ENCODE results near the gene TKTL1. TPM values are rescaled to one million over a fixed set of nuclear protein-coding genes. Genes with fewer than 3 reads are reported as not detected.
"Not testable (repeated sequence)": the region's sequence is repeated elsewhere in the genome, so short reads cannot be mapped to it uniquely, and the experiment has no call there.

Gene TKTL1
- total RNA-seq, 1 donor from 2014 or later: not detected

DNA sequence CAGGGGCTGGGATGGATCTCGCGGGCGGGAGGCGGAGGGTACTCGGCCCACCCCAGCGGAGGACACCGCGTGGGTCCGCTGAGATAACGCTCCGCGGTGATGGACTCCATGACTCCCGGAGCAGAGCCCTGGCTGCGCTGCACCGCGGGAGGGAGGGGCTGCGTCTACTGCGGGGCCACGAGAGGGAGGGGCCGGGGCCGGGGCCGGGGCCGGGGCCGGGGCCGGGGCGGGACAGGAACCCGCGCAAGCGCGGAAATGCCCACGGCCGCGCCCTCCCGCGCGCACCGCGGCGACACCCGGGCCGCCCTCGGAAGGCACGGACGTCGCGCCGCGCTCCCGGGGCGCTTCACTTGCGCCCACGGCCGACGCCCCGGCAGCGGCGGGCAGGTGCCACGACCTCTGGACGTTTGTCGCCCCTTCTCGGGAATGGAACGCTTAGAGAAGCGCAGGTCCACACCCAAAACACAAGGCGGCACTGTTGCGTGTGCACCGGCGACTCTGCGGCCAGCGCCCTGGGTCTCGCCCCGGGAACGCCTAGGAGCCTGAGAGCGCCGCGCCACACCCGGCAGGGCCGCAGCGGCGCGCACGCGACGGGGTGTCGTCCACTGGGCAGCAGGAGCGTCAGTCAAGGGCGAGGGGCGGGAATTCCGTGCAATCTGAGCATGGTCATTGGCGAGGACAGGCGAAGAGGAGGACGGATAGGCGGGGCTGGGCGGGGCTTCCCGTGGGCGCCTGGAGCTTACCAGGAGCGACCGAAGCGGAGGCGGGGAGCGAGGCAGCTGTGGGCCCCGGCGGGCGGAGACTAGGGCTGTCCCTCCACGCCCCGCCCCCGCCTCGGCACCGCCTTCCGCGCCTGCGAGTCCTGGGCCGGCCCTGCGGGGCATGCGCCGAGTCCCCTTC is 46.1 kb downstream of the TKTL1 start:
- DNase-seq (ENCODE audit: low read depth, low spot score): not testable (repeated sequence)

DNA sequence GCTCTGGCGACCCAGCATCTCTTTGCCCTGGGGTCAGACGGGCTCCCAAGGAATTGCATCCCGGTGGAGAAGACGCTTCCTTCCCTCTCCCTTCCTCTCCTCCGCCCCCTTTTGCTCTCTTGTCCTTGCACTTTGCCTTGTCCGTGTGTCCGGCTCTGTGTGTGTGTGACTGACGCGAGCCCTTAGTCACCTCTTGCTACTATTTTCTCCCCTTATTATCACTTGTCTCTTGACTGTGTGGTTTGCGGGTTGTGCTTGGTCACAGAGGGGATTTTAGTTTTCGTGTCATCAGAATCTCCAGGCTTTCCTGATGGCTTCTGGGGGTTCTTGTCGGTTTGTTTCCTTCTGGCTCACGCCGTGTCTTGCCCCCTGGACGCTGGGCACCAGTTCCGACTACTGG is 47.5 kb downstream of the TKTL1 start:
- not testable (repeated sequence) for DNase-seq (ENCODE audit: low read depth, low spot score)

DNA sequence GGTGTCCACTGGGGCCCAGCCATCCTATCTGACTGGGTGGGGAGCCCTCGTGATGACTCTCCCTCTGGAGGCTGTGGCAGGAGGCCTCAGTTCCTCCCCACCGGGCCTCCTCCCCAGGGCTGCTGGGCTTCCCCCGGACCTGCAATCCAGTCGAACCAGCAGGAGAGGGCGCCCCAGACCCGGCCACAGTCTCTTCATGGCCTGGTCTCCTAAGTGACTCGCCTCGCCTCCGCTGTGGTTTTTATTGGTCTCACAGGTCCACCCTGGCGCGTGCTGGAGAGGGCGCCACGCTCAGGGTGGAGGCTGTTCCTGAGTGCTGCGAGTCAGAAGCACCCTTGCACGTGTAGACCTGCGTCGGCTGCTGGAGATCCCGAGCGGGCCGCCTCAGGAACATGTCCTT is 48.0 kb downstream of the TKTL1 start:
- not testable (repeated sequence) for DNase-seq (ENCODE audit: low read depth, low spot score)

DNA sequence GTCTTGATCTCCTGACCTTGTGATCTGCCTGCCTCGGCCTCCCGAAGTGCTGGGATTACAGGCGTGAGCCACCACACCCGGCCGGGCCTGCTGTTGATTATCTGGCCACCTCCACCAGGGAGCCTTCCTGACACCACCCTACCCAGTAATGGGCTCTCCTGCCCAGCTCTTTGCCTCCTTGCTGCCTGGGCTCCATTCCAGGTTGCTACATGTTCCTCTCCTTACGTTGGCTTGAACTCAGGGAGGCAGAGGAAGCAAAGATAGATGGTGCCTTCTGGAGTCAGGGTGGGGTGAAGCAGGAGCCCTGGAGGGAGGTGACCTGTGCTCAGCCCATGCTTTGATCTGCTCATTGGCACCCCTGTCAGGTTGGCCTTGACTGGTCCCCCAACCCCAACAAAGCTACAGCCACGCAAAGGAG is 52.5 kb downstream of the TKTL1 start:
- no peak for DNase-seq (ENCODE audit: low read depth, low spot score)

DNA sequence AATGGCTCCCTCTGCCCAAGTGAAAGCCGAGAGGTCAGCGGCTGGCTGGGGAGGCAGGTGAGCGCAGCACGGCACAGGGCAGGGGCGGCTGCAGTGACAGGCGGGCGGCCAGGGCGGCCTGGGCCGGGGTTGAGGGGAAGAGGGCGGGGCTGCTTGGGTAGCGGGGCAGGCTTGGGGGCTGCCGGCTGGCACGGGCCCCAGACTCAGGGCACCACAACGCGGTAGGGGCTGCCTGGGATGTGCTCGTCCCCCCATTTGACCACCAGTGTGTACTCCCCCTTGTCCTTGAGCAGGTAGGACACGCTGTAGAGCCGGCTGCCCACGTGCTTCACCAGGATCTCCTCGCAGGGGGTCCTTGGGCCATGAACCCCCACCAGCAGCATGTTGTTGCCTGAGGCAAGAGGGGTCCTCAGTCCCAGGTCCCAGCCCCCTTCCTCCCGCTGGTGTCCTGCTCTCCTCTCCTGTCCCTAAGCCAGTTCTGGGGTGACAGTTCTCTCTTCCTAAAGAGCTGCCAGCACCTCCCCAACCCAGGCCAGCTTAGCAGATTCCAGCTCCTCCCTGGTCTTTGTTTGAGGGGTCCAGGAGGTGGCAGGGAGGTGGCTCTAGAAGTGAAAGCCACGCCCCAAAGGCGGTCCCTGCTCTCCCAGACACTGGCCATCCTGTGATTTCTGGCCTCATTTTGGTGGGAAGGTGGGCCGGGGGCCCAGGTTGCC is 53.2 kb downstream of the TKTL1 start:
- no peak for DNase-seq (ENCODE audit: low read depth, low spot score)

DNA sequence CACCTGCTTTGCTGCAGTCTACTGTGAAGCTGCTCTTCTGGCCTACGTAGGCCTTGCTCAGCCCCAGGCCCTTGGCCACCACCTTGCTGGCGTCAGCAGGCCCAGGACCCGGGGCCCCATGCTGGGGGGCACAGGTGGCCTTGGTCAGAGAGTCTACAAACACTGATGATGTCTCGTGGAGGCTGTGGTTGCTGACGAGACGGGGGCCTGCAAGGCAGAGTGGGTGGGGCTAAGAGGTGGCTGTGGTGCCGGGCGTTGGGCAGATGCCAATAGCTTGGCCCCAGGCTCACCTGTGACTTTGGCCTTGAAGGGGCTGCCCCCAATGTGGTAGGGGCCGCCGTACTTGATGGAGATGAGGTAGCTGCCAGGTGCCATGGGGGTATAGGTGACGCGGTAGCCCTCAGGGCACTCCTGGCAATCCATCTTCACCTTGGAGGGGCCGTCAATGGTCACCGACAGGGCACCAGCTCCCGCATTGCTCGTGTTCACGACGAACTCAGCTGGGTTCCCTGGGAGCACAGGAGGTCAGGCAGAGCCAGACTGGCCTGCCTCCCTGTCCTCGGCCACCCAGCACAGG is 53.9 kb downstream of the TKTL1 start:
- DNase-seq (ENCODE audit: low read depth, low spot score): no peak

DNA sequence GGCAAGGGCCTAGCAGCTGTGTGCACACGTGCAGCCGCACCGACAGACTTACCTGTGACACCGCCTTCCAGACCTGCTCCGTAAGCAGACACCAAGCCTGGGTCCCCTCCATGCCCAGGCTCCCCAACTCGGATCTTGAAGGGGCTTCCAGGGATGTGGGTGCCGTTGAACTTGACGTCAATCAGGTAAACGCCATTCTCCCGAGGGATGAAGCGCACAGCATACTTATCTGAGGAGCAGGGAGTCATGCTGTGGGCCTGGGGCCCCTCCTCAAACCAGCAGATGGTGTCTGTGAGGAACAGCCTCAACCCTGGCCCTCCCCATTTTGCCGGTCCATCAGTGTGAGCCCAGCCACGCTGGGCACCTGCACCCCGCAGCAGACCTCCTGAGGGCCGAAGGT is 54.4 kb downstream of the TKTL1 start:
- no peak for DNase-seq (ENCODE audit: low read depth, low spot score)

DNA sequence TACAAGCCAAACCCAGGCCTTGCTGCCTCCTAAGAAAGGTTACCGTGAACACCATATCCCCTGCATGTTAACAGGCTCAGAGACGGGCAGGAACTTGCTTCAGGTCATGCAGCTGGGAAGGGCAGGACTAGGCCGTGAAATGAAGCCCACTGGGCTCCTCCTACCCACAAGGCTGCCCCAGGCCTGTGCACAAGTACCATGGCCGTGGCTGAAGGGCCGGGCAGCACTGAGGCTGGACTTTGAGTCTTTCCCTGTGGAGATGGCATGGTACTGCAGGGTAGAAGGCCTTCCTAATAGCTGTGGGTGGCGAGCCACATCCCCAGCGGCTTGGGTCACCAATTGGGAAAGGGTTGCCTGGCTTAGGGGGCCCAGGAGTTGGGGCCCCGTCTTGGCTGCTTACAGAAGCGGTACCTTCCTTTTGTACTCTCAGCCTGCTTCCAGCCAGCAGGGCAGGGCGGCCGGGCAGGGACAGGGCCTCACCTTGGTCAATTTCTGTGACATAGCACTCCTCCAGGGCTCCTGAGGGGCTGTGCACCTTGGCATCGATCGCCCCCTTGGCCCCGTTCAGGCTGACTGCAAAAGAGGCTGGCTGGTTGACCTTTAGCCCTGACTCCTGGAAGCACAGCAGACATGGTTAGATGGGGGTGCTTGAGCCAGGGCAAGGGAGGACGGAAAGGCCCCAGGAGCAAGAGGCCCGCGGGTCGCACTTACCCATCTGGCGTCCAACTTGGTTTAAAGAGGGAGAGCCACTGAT is 55.0 kb downstream of the TKTL1 start:
- no peak for DNase-seq (ENCODE audit: low read depth, low spot score)

DNA sequence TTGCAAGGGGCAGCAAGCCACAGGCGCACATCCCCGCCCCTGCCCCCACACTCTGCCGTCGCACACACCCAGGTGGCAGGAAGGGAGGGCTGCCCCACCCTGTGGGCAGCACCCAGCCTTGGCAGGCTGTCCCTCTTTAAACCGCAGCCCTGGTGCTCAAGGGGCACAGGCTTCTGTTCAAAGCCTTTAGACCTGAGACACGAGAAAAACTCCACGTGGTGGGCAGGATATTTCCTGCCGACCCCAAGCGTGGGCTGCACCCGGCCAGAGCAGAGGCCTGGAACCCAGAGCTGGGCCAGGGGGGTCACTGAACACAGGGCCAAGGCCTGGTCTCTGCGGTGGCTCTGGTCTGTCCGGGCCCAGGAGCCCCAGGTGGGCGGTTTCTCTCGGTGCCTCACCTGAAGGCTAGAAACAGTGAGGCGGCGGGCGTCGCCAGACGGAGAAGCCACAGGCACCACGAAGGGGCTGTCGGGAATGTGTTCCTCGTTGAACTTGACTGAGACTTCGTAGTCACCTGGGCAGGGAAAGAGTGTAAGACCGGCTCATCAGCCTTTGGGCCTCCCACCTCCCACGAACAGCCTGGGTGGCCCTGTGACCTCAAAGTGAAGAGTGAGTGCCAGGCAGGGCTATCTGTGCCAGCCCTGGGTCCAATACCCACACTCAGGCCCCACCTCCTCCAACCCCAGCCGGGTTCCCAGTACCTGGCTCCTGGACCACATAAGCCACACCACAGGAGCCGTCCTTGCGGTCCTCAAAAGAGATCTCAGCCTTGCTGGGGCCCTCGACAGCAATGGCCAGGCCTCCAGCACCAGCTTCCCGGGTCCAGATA is 55.8 kb downstream of the TKTL1 start:
- DNase-seq (ENCODE audit: low read depth, low spot score): no peak

DNA sequence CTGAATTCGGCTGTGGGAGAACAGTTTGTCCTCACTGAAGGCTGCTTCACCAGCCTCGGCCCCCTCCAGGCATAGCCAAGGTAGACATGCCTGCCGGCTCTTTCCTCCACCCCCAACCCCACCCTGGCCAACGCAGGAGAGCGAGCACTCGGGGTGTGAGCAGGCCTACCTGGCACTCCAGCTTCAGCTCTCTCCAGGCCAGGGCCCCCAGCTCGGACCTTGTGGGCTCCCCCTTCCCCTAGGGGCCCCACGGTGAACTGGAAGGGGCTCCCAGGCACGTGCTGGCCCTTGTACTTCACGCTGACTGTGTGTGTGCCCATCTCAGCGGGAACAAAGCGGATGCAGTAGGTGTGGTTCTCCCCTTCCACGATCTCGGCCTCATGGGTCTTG is 56.4 kb downstream of the TKTL1 start:
- no peak for DNase-seq (ENCODE audit: low read depth, low spot score)

DNA sequence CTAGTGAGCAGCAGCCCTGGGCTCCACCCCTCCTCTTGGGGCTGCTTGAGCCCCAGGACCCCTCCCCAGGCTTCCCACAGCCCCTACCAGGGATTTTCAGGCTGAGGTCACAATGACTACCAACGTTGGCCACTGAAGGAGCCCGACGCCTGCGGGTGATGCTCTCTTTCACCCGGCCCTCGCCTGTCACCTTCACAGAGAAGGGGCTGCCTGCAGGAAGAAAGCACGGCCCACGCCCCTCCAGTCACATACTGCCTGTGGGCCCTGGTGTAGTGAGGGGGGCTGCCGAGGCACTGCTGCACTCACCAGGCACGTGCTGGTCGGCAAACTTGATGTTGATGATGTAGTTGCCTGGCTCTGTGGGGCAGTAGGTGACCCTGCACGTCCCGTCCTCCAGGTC is 56.9 kb downstream of the TKTL1 start:
- DNase-seq (ENCODE audit: low read depth, low spot score): no peak

DNA sequence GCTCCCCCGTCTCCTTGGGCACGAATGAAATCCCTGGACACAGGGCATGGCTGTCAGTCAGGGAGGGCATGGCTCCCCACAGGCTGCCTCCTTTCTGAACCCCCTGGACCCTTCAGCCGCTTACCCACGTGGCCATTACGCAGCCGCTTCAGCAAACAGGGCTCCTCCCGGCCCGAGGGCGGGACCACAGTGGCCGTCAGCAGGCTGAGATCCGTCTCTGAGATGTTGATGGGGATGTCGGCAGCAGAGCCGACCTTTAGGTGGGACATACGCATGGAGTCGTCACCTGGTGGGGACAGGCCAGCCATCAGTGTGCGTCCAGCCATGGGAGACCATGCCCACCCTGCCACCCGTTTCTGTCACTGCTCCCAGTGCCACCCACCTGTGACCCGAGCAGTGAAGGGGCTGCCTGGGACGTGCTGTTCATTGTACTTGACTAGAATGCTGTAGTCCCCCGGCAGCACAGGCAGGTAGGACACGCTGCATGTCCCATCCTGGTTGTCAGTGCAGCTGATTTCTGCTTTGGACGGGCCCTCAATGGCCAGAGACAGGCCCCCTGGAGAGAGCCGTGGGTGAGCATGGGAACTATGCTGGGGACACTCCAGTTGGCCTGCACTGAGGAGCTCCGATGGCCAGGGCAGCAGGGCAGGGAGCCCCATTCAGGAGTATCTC is 57.7 kb downstream of the TKTL1 start:
- no peak for DNase-seq (ENCODE audit: low read depth, low spot score)

DNA sequence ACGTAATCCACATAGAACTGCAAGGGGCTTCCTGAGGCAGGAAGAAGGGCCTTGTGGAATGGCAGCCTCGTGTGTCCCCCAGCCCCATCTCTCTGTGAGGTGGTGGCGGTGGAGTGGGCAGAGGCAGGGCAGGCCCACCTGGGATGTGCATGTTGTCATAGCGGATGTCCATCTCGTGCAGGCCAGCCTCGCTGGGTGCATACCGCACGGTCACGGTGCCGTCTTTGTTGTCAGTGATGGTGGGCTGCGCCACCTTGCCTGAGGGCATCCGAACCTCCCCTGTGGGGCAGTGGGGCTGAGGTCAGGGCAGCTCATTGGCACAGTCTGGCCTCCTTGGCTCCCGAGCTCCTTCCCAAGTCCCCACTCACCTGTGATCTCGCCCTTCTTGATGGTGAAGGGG is 58.4 kb downstream of the TKTL1 start:
- DNase-seq (ENCODE audit: low read depth, low spot score): no peak

DNA sequence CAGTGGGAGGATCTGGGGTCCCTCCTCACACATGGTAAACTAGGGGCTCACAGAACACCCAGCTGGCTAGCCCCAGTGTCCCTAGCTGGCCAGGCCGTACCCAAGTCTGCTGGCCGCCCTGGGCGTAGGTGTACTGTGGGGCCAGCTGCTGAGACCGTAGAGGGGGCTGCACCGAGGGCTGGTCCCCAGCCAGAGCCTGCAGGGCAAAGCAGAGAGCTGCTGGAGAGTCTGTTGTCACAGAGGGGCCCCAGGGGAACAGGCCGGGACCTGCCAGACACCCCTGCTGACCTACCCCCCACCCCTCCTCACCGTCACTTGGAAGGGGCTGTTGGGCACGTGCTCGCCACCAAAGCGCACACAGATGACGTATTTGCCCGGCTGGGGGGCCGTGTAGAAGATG is 58.9 kb downstream of the TKTL1 start:
- DNase-seq (ENCODE audit: low read depth, low spot score): no peak

DNA sequence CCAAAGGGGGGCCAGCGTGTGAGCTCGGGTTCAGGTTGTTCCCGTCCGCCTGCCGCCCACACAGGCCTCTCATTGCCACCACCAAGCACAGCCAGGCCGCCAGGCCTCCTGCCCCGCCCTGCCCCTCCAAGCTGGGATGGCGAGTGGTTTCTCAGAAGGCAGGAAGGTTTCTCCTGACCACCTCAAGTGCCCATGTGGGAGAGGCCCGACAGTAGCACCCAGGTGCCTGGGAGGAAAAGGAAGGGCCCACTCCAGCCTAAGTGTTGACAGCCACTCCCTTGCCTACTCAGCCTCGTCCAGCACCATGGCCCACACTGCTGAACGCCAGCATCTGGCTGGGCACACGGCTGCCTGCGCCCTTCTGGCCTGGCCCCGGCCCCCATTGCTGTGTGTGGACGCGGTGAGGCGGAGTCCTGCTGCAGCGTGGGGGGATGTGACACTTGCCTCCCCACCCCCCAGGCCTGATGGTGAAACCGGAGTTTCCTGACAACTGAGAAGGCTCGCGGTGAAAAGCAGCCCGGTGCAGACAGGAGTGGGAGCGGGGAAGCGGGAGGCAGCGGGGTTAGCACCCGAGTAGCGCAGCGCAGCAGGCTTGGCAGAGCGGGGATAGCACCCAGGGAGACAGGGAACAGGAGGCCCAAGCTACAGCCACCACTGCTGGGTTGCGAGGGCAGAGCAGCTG is 59.6 kb downstream of the TKTL1 start:
- DNase-seq (ENCODE audit: low read depth, low spot score): no peak

DNA sequence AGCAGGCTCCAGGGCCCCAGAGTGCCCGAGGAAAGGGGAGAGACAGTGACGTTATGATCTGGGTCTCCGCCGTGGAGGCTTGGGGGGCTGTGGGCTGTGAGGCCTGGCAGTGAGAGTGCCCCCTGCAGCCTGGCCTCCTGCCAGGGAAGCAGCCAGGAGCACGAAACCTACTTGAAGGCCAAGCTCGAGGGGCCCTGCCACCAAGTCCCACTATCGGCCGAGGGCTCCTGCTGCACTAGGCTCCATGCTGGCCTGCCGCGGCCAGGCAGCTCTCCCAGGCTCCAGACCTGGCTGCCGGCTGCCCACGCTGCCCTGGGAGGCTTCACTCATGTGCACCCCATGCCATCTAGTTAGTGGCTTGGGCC is 60.2 kb downstream of the TKTL1 start:
- no peak for DNase-seq (ENCODE audit: low read depth, low spot score)

DNA sequence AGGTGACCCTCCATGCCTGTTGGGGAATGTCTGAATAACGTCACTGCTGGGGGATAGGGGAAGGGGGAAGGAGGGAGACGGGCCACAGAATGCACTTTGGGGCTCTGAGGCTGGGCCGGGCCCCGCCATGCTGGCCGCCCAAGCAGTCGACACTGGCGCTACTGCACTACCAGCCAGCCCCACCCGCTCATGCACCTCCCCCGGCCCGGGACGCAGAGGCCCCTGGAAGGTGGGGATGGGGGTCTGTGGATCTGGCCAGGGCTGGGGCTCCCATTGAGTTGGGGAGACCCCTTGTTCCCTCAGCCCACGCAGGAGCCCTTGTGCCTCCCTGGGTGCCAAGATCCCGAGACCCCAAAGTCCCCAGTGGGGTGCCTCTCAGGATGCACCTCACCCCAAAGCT is 61.0 kb downstream of the TKTL1 start:
- no peak for DNase-seq (ENCODE audit: low read depth, low spot score)

DNA sequence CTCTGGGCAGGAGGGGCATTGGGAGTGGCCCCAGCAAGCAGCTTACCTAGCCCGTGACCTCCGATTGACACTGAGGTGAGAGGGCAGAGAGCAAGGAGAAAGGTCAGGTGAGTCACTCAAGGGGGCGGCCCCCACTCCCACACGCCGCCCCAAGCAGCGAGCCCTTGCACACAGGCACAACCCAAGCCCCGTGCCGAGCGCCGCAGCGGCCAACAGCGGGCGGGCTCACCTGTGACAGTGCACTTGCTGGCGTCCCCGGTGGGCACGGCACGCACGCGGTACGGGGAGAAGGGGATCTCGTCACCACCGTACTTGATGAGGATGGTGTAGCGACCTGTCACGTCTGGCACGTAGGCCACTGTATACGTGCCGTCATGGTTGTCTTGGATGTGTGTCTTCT is 61.6 kb downstream of the TKTL1 start:
- DNase-seq (ENCODE audit: low read depth, low spot score): no peak

DNA sequence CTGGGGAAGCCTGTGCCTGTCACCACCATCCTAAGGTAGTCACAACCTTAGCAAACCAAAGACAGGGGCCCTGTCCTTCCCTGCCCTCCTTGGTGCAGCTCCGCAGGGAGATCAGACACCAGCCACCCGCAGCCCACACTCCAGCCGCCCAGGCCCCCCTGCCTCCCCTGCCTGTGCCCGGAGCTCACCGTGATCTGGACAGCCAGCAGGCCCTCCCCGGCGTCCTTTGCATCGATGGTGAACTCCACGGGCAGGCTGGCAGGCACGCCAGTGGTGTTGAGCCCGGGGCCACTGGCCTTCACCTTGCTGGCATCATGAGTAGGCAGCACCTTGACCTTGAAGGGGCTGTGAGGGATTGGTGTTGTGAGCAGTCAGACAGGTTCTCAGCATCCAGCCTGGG is 62.4 kb downstream of the TKTL1 start:
- DNase-seq (ENCODE audit: low read depth, low spot score): no peak

DNA sequence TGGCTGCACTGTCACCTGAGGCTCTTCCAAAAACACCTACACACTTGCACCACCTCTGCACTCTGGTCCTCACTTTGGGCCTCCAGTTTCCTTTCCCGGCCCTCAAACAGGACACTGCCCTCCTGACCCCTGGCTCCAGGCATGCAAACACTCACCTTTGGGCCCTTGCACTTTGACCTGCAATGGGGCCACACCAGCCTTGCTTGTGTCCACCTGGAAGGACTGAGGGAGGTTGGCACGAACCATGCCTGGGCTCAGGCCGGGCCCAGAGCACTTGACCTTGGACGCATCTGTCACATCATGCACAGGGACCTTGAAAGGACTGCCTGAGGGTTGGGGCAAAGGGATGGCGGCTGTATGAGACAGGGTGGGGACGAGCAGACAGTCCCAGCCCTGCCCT is 63.2 kb downstream of the TKTL1 start:
- DNase-seq (ENCODE audit: low read depth, low spot score): no peak
